MG63 (cell line): Measurements from ENCODE around the gene LARP6. TPM values are rescaled to one million over a fixed set of nuclear protein-coding genes. Genes with fewer than 3 reads are reported as not detected.

ENCODE experiments used
- DNase-seq: peaks from one replicate; pipeline ENCODE4 v3.0.0-alpha.2; 2020
- H3K27me3 ChIP-seq: fragments of 250-450 bp; sonication (Bioruptor Pico); 2 replicates; pipeline ENCODE4 v1.5.1; 2020; ENCODE audit warnings: mild to moderate bottlenecking, moderate library complexity
- H3K36me3 ChIP-seq: fragments of 250-450 bp; sonication (Bioruptor Pico); 2 replicates; pipeline ENCODE4 v1.5.1; 2020; ENCODE audit warnings: mild to moderate bottlenecking, moderate library complexity
- H3K4me3 ChIP-seq: fragments of 250-450 bp; sonication (Bioruptor Pico); 2 replicates; pipeline ENCODE4 v1.5.1; 2020; ENCODE audit warnings: mild to moderate bottlenecking, moderate library complexity
- H3K9me3 ChIP-seq: fragments of 250-450 bp; sonication (Bioruptor Pico); 2 replicates; pipeline ENCODE4 v1.5.1; 2020; ENCODE audit warnings: mild to moderate bottlenecking, moderate library complexity
- total RNA-seq: library from RNA; depleted of rRNA; stranded (reverse); fragments of >200 nt; shearing (Covaris generic); gene quantifications from 2 replicates; pipeline ENCODE4 v1.2.3, GENCODE V29; 2014; ENCODE audit warnings: low replicate concordance

Gene LARP6
- total RNA-seq, 1 experiment from 2014 or later: 116 TPM

- no peak overlapping the region for H3K4me3 ChIP-seq
- H3K36me3 ChIP-seq: peaks cover 57% of the 10 kb centered on the region
- H3K27me3 ChIP-seq: no peaks in the 10 kb centered on the region
- H3K9me3 ChIP-seq: no peaks in the 10 kb centered on the region
- no peak for DNase-seq
Measured at GRCh38 chr15:70837476-70837875, 16.5 kb downstream of the LARP6 start.

GRCh38 chr15:70835841-70836240 is 18.1 kb downstream of the LARP6 start:
- DNase-seq: no peak
- H3K36me3 ChIP-seq: peaks cover 63% of the 10 kb centered on the region
- H3K27me3 ChIP-seq: no peaks in the 10 kb centered on the region
- H3K9me3 ChIP-seq: no peaks in the 10 kb centered on the region
- no peak overlapping the region for H3K4me3 ChIP-seq

GRCh38 chr15:70835415-70835814 is 18.5 kb downstream of the LARP6 start:
- Histone ChIP-seq H3K36me3 (peaks cover 67% of the 10 kb centered on the region), H3K4me3 (no peak overlapping the region), H3K9me3 (no peaks in the 10 kb centered on the region), H3K27me3 (no peaks in the 10 kb centered on the region)
- no peak for DNase-seq

- Histone ChIP-seq H3K36me3 (peaks cover 70% of the 10 kb centered on the region), H3K4me3 (no peak overlapping the region), H3K9me3 (no peaks in the 10 kb centered on the region), H3K27me3 (no peaks in the 10 kb centered on the region)
- no peak for DNase-seq
Measured at GRCh38 chr15:70834999-70835398, 19.0 kb downstream of the LARP6 start.

- H3K36me3 ChIP-seq: peaks cover 74% of the 10 kb centered on the region
- peak; percentile 75 for DNase-seq
- no peak overlapping the region for H3K4me3 ChIP-seq
- H3K9me3 ChIP-seq: no peaks in the 10 kb centered on the region
- H3K27me3 ChIP-seq: no peaks in the 10 kb centered on the region
Measured at GRCh38 chr15:70833861-70834765, 19.8 kb downstream of the LARP6 start.

GRCh38 chr15:70833422-70833821 is 20.5 kb downstream of the LARP6 start:
- Histone ChIP-seq H3K36me3 (peaks cover 73% of the 10 kb centered on the region), H3K4me3 (no peak overlapping the region), H3K27me3 (no peaks in the 10 kb centered on the region), H3K9me3 (no peaks in the 10 kb centered on the region)
- DNase-seq: no peak

GRCh38 chr15:70832176-70832575 is 21.8 kb downstream of the LARP6 start:
- DNase-seq: no peak
- Histone ChIP-seq H3K4me3 (no peak overlapping the region), H3K9me3 (no peaks in the 10 kb centered on the region), H3K27me3 (no peaks in the 10 kb centered on the region), H3K36me3 (peaks cover 70% of the 10 kb centered on the region)

- H3K9me3 ChIP-seq: no peaks in the 10 kb centered on the region
- peaks cover 68% of the 10 kb centered on the region for H3K36me3 ChIP-seq
- no peak overlapping the region for H3K4me3 ChIP-seq
- H3K27me3 ChIP-seq: no peaks in the 10 kb centered on the region
- no peak for DNase-seq
Measured at GRCh38 chr15:70831094-70831911, 22.7 kb downstream of the LARP6 start.

- no peaks in the 10 kb centered on the region for H3K9me3 ChIP-seq
- no peak overlapping the region for H3K4me3 ChIP-seq
- no peaks in the 10 kb centered on the region for H3K27me3 ChIP-seq
- no peak for DNase-seq
- peaks cover 61% of the 10 kb centered on the region for H3K36me3 ChIP-seq
Measured at GRCh38 chr15:70830615-70831014, 23.3 kb downstream of the LARP6 start.

- Histone ChIP-seq H3K36me3 (peaks cover 50% of the 10 kb centered on the region), H3K9me3 (no peaks in the 10 kb centered on the region), H3K27me3 (no peaks in the 10 kb centered on the region), H3K4me3 (no peak overlapping the region)
- no peak for DNase-seq
Measured at GRCh38 chr15:70829371-70830166, 24.4 kb downstream of the LARP6 start.

- DNase-seq: no peak
- H3K36me3 ChIP-seq: peaks cover 32% of the 10 kb centered on the region
- H3K27me3 ChIP-seq: no peaks in the 10 kb centered on the region
- H3K4me3 ChIP-seq: no peak overlapping the region
- no peaks in the 10 kb centered on the region for H3K9me3 ChIP-seq
Measured at GRCh38 chr15:70827721-70828120, 26.2 kb downstream of the LARP6 start.

- DNase-seq: peak; percentile 86
- no peak overlapping the region for H3K4me3 ChIP-seq
- peaks cover 23% of the 10 kb centered on the region for H3K36me3 ChIP-seq
- no peaks in the 10 kb centered on the region for H3K27me3 ChIP-seq
- no peaks in the 10 kb centered on the region for H3K9me3 ChIP-seq
Measured at GRCh38 chr15:70826634-70827033, 27.3 kb downstream of the LARP6 start.

GRCh38 chr15:70825841-70826240 is 28.1 kb downstream of the LARP6 start:
- no peaks in the 10 kb centered on the region for H3K9me3 ChIP-seq
- H3K4me3 ChIP-seq: no peak overlapping the region
- no peak for DNase-seq
- H3K36me3 ChIP-seq: peaks cover 15% of the 10 kb centered on the region
- no peaks in the 10 kb centered on the region for H3K27me3 ChIP-seq

- H3K36me3 ChIP-seq: peaks cover 4% of the 10 kb centered on the region
- peaks cover 9% of the 10 kb centered on the region; the same call in 1 of the 2 replicates for H3K9me3 ChIP-seq
- H3K27me3 ChIP-seq: no peaks in the 10 kb centered on the region
- no peak overlapping the region for H3K4me3 ChIP-seq
- DNase-seq: no peak
Measured at GRCh38 chr15:70823196-70823595, 30.8 kb downstream of the LARP6 start.

GRCh38 chr15:70820214-70820613 is 33.7 kb downstream of the LARP6 start:
- H3K4me3 ChIP-seq: no peak overlapping the region
- H3K27me3 ChIP-seq: no peaks in the 10 kb centered on the region
- no peaks in the 10 kb centered on the region for H3K36me3 ChIP-seq
- peaks cover 9% of the 10 kb centered on the region; the same call in 1 of the 2 replicates for H3K9me3 ChIP-seq
- DNase-seq: no peak

GRCh38 chr15:70818580-70818979 is 35.4 kb downstream of the LARP6 start:
- no peak overlapping the region for H3K4me3 ChIP-seq
- DNase-seq: no peak
- no peaks in the 10 kb centered on the region for H3K36me3 ChIP-seq
- H3K9me3 ChIP-seq: peaks cover 12% of the 10 kb centered on the region; the same call in 1 of the 2 replicates
- H3K27me3 ChIP-seq: no peaks in the 10 kb centered on the region

GRCh38 chr15:70817266-70817665 is 36.7 kb downstream of the LARP6 start:
- Histone ChIP-seq H3K36me3 (no peaks in the 10 kb centered on the region), H3K4me3 (no peak overlapping the region), H3K27me3 (no peaks in the 10 kb centered on the region), H3K9me3 (peaks cover 16% of the 10 kb centered on the region; the same call in 1 of the 2 replicates)
- no peak for DNase-seq
